CD14-positive monocyte (primary cell): ENCODE data around the gene MNX1. TPM values are rescaled to one million over a fixed set of nuclear protein-coding genes. Genes with fewer than 3 reads are reported as not detected.

Experiments
- DNase-seq, 3 donors: peaks; one replicate each; pipeline ENCODE4 v3.0.0-alpha.2; 2011 to 2022
- H2AFZ ChIP-seq: 2 replicates; pipeline ENCODE4 v1.6.0; 2012; ENCODE audit warnings: mild to moderate bottlenecking, low read depth, low read length, inconsistent platforms; ENCODE audit not compliant: insufficient read depth, poor library complexity, severe bottlenecking
- H3K27ac ChIP-seq, 2 donors: 1 replicate in 1 of 2; 2 replicates in 1 of 2; pipeline ENCODE4 v1.5.1; 2012 to 2013; ENCODE audit warnings: low read length in 2 of 2, control low read depth in 1 of 2, inconsistent platforms in 1 of 2, low read depth in 1 of 2, mild to moderate bottlenecking in 1 of 2
- H3K27me3 ChIP-seq, 2 donors: one replicate each; pipeline versions ENCODE4 v1.6.0 to v1.6.1; 2011 to 2013; ENCODE audit warnings: low read length in 2 of 2; ENCODE audit not compliant: control insufficient read depth in 2 of 2, insufficient read depth in 2 of 2
- H3K36me3 ChIP-seq, 2 donors: replicated peaks in 1 of 2; 1 replicate in 1 of 2; 2 replicates in 1 of 2; pipeline versions ENCODE4 v1.5.1 to v1.6.1; 2012 to 2013; ENCODE audit warnings: low read length in 2 of 2, control low read depth in 1 of 2, inconsistent platforms in 1 of 2, mild to moderate bottlenecking in 1 of 2; ENCODE audit not compliant: insufficient read depth in 2 of 2, control insufficient read depth in 1 of 2
- H3K4me1 ChIP-seq, 2 donors: 1 replicate in 1 of 2; 2 replicates in 1 of 2; pipeline versions ENCODE4 v1.5.1 to v1.6.1; 2012 to 2013; ENCODE audit warnings: low read length in 2 of 2, control low read depth in 1 of 2, inconsistent platforms in 1 of 2, mild to moderate bottlenecking in 1 of 2, moderate library complexity in 1 of 2; ENCODE audit not compliant: insufficient read depth in 2 of 2, control insufficient read depth in 1 of 2
- H3K4me2 ChIP-seq: replicated peaks from 2 replicates; pipeline ENCODE3; 2012; ENCODE audit warnings: low read length, moderate library complexity, mild to moderate bottlenecking; ENCODE audit not compliant: poor library complexity, severe bottlenecking; ENCODE audit errors: extremely low read depth
- H3K4me3 ChIP-seq, 3 experiments: fragments of 200-600 bp in 1 of 3; sonication (generic) in 1 of 3; replicated peaks in 1 of 3; 1 replicate in 2 of 3; 2 replicates in 1 of 3; pipeline ENCODE4 v1.5.1; 2011 to 2013; ENCODE audit warnings: low read length in 3 of 3, mild to moderate bottlenecking in 3 of 3, control low read depth in 2 of 3, low read depth in 2 of 3, inconsistent platforms in 1 of 3, moderate library complexity in 1 of 3
- H3K79me2 ChIP-seq: 2 replicates; pipeline ENCODE4 v1.6.0; 2012; ENCODE audit warnings: mild to moderate bottlenecking, control low read depth, inconsistent platforms, low read length, moderate library complexity; ENCODE audit not compliant: insufficient read depth
- H3K9ac ChIP-seq: 2 replicates; pipeline ENCODE4 v1.6.0; 2017; ENCODE audit warnings: low read length, mild to moderate bottlenecking; ENCODE audit not compliant: insufficient read depth, poor library complexity, severe bottlenecking
- H3K9me3 ChIP-seq, 2 donors: replicated peaks in 1 of 2; 1 replicate in 1 of 2; 2 replicates in 1 of 2; pipeline versions ENCODE4 v1.5.1 to v1.6.1; 2012 to 2013; ENCODE audit warnings: low read length in 2 of 2, control low read depth in 1 of 2; ENCODE audit not compliant: control insufficient read depth in 1 of 2, insufficient read depth in 1 of 2
- H4K20me1 ChIP-seq: 2 replicates; pipeline ENCODE4 v1.6.0; 2012; ENCODE audit warnings: mild to moderate bottlenecking, low read length, control low read depth, moderate library complexity; ENCODE audit not compliant: insufficient read depth
- H3K27ac Mint-ChIP-seq, 7 donors: one replicate each; pipeline ENCODE4 v1.8.0; 2020; ENCODE audit warnings: mild to moderate bottlenecking in 7 of 7, mixed read lengths in 7 of 7, moderate library complexity in 6 of 7, inconsistent platforms in 2 of 7
- H3K27me3 Mint-ChIP-seq, 3 donors: one replicate each; pipeline ENCODE4 v1.8.0; 2021 to 2022; ENCODE audit warnings: low read depth in 3 of 3, mild to moderate bottlenecking in 3 of 3, mixed read lengths in 3 of 3, moderate library complexity in 3 of 3, inconsistent platforms in 1 of 3
- H3K36me3 Mint-ChIP-seq, 2 donors: one replicate each; pipeline ENCODE4 v1.8.0; 2020; ENCODE audit warnings: mixed read lengths in 2 of 2, inconsistent platforms in 1 of 2, mild to moderate bottlenecking in 1 of 2
- H3K4me1 Mint-ChIP-seq: one replicate; pipeline ENCODE4 v1.8.0; 2020; ENCODE audit warnings: mild to moderate bottlenecking, mixed read lengths
- H3K4me3 Mint-ChIP-seq, 2 donors: one replicate each; pipeline ENCODE4 v1.8.0; 2020; ENCODE audit warnings: mild to moderate bottlenecking in 2 of 2, mixed read lengths in 2 of 2, moderate library complexity in 1 of 2
- H3K9me3 Mint-ChIP-seq, 7 donors: one replicate each; pipeline ENCODE4 v1.8.0; 2020 to 2022; ENCODE audit warnings: mixed read lengths in 7 of 7, mild to moderate bottlenecking in 6 of 7, moderate library complexity in 6 of 7, inconsistent platforms in 2 of 7
- WGBS: methylation state at CpG from one replicate; pipeline ENCODE4 v1.1.5; 2013; ENCODE audit warnings: missing lambda C conversion rate; ENCODE audit not compliant: insufficient coverage; 5-methylcytosine and 5-hydroxymethylcytosine counted together
- intact Hi-C, 2 donors: fragments of 100-400 bp; cut with micrococcal nuclease; formaldehyde crosslinking; loops; one replicate each; pipeline versions ENCODE4 v1.15.0 to v1.15.1; 2023
- polyA plus RNA-seq, 3 donors: library from polyadenylated mRNA; depleted of rRNA in 1 of 3; unstranded in 2 of 3; stranded (reverse) in 1 of 3; fragments of 300-500 nt in 2 of 3; fragments of >200 nt in 1 of 3; fragmentation: Illumina TruSeq in 2 of 3; gene quantifications; 1 replicate in 2 of 3; 2 replicates in 1 of 3; pipeline ENCODE4 v1.2.3, GENCODE V29; 2012 to 2021
- TF ChIP-seq, protein P1 (sequence below): fragments of 200-600 bp; IDR thresholded peaks from one replicate; pipeline ENCODE4 v1.8.0; 2022; ENCODE audit warnings: antibody characterized with exemption, mild to moderate bottlenecking

The MNX1 gene
- polyA plus RNA-seq, 3 donors = not detected

DNA sequence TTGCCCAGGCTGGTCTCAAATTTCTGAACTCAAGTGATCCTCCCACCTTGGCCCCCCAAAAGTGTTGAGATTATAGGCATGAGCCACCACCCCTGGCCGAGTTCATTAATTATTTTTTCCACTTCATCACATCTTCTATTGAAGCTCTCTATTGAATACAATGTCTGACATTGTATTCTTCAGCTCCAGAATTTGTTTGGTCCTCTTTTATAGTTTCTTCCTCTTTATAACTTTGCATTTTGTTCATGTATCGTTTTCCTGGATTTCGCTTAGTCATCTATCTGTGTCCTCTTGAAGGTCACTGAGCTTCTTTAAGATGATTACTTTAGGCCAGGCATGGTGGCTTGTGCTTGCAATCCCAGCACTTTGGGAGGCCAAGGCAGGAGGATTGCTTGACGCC lies 30.8 kb downstream of the MNX1 start:
- H3K4me3 Mint-ChIP-seq = no peak overlapping the region
- peaks cover 6 to 31% of the 10 kb centered on the region in 2 donors for H3K36me3 Mint-ChIP-seq
- no peak for DNase-seq

DNA sequence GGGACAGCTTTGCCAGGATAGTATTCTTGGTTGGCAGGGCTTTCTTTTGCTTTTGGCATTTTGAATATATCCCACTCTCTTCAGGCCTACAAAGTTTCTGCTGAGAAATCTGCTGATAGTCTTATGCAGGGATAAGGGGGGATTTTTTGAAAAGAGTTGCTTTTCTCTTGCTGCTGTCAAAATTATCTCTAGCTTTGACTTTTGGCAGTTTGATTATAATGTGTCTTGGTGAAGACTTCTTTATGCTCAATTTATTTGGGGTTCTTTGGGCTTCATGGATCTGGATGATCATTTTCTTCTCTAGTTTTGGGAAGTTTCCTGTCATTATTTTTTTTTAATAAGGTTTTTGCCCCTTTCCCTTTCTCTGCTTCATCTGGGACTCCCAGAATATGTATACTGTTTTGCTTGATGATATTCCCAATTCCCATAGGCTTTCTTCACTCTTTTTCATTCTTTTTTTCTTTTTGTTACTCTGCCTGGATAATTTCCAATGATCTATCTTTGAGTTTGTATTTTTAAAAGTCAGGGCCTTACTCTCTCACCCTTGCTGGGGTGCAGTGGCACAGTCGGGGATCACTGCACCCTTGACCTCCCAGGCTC lies 31.4 kb downstream of the MNX1 start:
- peaks cover 10 to 33% (median 25%) of the 10 kb centered on the region in 7 donors for H3K9me3 Mint-ChIP-seq
- intact Hi-C loops = no loop called here
- H3K9me3 ChIP-seq = peaks cover 11 to 12% of the 10 kb centered on the region in 2 donors
- no peaks in the 10 kb centered on the region for H3K36me3 ChIP-seq
- H2AFZ ChIP-seq = no peak overlapping the region
- no peak overlapping the region for H3K4me3 ChIP-seq
- H3K4me1 Mint-ChIP-seq = no peaks in the 10 kb centered on the region
- H3K9ac ChIP-seq = no peak overlapping the region
- H3K36me3 Mint-ChIP-seq = peaks cover 8 to 31% of the 10 kb centered on the region in 2 donors
- no peaks in the 10 kb centered on the region for H3K4me1 ChIP-seq
- H3K27ac Mint-ChIP-seq = no peak overlapping the region
- H3K79me2 ChIP-seq = no peaks in the 10 kb centered on the region
- 100% methylated on average over 1 of the region's 1 CpG for WGBS
- TF ChIP-seq, protein P1, sequence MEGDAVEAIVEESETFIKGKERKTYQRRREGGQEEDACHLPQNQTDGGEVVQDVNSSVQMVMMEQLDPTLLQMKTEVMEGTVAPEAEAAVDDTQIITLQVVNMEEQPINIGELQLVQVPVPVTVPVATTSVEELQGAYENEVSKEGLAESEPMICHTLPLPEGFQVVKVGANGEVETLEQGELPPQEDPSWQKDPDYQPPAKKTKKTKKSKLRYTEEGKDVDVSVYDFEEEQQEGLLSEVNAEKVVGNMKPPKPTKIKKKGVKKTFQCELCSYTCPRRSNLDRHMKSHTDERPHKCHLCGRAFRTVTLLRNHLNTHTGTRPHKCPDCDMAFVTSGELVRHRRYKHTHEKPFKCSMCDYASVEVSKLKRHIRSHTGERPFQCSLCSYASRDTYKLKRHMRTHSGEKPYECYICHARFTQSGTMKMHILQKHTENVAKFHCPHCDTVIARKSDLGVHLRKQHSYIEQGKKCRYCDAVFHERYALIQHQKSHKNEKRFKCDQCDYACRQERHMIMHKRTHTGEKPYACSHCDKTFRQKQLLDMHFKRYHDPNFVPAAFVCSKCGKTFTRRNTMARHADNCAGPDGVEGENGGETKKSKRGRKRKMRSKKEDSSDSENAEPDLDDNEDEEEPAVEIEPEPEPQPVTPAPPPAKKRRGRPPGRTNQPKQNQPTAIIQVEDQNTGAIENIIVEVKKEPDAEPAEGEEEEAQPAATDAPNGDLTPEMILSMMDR = no peak
- H3K27me3 ChIP-seq = no peaks in the 10 kb centered on the region
- peaks cover 0 to 8% (median 0%) of the 10 kb centered on the region in 3 donors for H3K27me3 Mint-ChIP-seq
- H4K20me1 ChIP-seq = no peaks in the 10 kb centered on the region
- H3K4me2 ChIP-seq = no peak overlapping the region
- DNase-seq = no peak
- no peak overlapping the region for H3K4me3 Mint-ChIP-seq
- no peak overlapping the region for H3K27ac ChIP-seq

More for the DNA sequence above, 30.8 kb downstream of the MNX1 start:
- H3K9ac ChIP-seq = no peak overlapping the region
- H3K36me3 ChIP-seq = no peaks in the 10 kb centered on the region
- H3K4me3 ChIP-seq = no peak overlapping the region
- no peak overlapping the region for H3K27ac ChIP-seq
- intact Hi-C loops = no loop called here
- no peak overlapping the region for H3K4me2 ChIP-seq
- peaks cover 11 to 12% of the 10 kb centered on the region in 2 donors for H3K9me3 ChIP-seq
- no peak overlapping the region for H3K27ac Mint-ChIP-seq
- H3K27me3 Mint-ChIP-seq = peaks cover 0 to 8% (median 1%) of the 10 kb centered on the region in 3 donors
- no peaks in the 10 kb centered on the region for H3K79me2 ChIP-seq
- H3K27me3 ChIP-seq = no peaks in the 10 kb centered on the region
- H3K4me1 ChIP-seq = no peaks in the 10 kb centered on the region
- TF ChIP-seq, protein P1 = no peak
- H2AFZ ChIP-seq = no peak overlapping the region
- peaks cover 10 to 33% (median 25%) of the 10 kb centered on the region in 7 donors for H3K9me3 Mint-ChIP-seq
- no peaks in the 10 kb centered on the region for H4K20me1 ChIP-seq
- H3K4me1 Mint-ChIP-seq = no peaks in the 10 kb centered on the region
- 70% methylated on average over 2 of the region's 4 CpGs for WGBS
